HG03460 (cell line): ENCODE measurements around the gene CCDC171.
"Not testable (repeated sequence)": the region's sequence is repeated elsewhere in the genome, so short reads cannot be mapped to it uniquely, and the experiment has no call there.

Source experiments
- ATAC-seq: cut with Tn5 transposase; IDR thresholded peaks from one replicate; pipeline ENCODE4 v1.9.1; 2021; ENCODE audit not compliant: unreplicated experiment

CCDC171 gene

GRCh38 chr9:15693701-15694100 is 140.9 kb downstream of the CCDC171 start:
- no peak for ATAC-seq

GRCh38 chr9:15696979-15697378 is 144.1 kb downstream of the CCDC171 start:
- no peak for ATAC-seq

- no peak for ATAC-seq
These were observed 144.6 kb downstream of the CCDC171 start for GRCh38 chr9:15697446-15697851.

- not testable (repeated sequence) for ATAC-seq
These were observed 147.2 kb downstream of the CCDC171 start for GRCh38 chr9:15699876-15700559.

GRCh38 chr9:15707000-15707399 is 154.2 kb downstream of the CCDC171 start:
- no peak for ATAC-seq

- ATAC-seq, result no peak
These were observed 158.7 kb downstream of the CCDC171 start for GRCh38 chr9:15711531-15711930.

GRCh38 chr9:15711931-15712330 is 159.1 kb downstream of the CCDC171 start:
- no peak for ATAC-seq

GRCh38 chr9:15714746-15715145 is 161.9 kb downstream of the CCDC171 start:
- ATAC-seq, result no peak

GRCh38 chr9:15717290-15717967 is 164.6 kb downstream of the CCDC171 start:
- ATAC-seq, result no peak

GRCh38 chr9:15718423-15718822 is 165.6 kb downstream of the CCDC171 start:
- ATAC-seq, result no peak

GRCh38 chr9:15720861-15721260 is 168.0 kb downstream of the CCDC171 start:
- ATAC-seq, result no peak

GRCh38 chr9:15722888-15723287 is 170.0 kb downstream of the CCDC171 start:
- ATAC-seq, result no peak

GRCh38 chr9:15724016-15724415 is 171.2 kb downstream of the CCDC171 start:
- no peak for ATAC-seq

- ATAC-seq, result no peak
These were observed 171.8 kb downstream of the CCDC171 start for GRCh38 chr9:15724612-15725011.

GRCh38 chr9:15725953-15726352 is 173.1 kb downstream of the CCDC171 start:
- ATAC-seq, result no peak

- no peak for ATAC-seq
These were observed 176.7 kb downstream of the CCDC171 start for GRCh38 chr9:15729507-15729906.

- ATAC-seq, result no peak
These were observed 182.4 kb downstream of the CCDC171 start for GRCh38 chr9:15735083-15735857.

GRCh38 chr9:15736569-15736968 is 183.7 kb downstream of the CCDC171 start:
- no peak for ATAC-seq

GRCh38 chr9:15738011-15738410 is 185.2 kb downstream of the CCDC171 start:
- ATAC-seq, result no peak

GRCh38 chr9:15741015-15741414 is 188.2 kb downstream of the CCDC171 start:
- no peak for ATAC-seq

- ATAC-seq, result peak; percentile 85
These were observed 190.7 kb downstream of the CCDC171 start for GRCh38 chr9:15743512-15743911.

- no peak for ATAC-seq
These were observed 191.4 kb downstream of the CCDC171 start for GRCh38 chr9:15744196-15744595.
